HepG2 (cell line): Measurements from ENCODE around the gene DRAM1.

Experiments
- FOXA1 ChIP-seq, 2 experiments: fragments of 450-650 bp in 1 of 2; sonication (generic) in 1 of 2; formaldehyde crosslinking in 1 of 2; IDR thresholded peaks; 2 replicates each; pipeline versions ENCODE4 v1.4.0 to v1.6.1; 2016 to 2020; ENCODE audit warnings: missing genetic modification reagents in 1 of 2
- MEF2D ChIP-seq: sonication (generic); formaldehyde crosslinking; IDR thresholded peaks from 2 replicates; pipeline ENCODE4 v1.5.1; 2020; ENCODE audit warnings: mild to moderate bottlenecking, missing genetic modification reagents
- TF ChIP-seq, protein P1 (sequence below): sonication (generic); formaldehyde crosslinking; IDR thresholded peaks from 2 replicates; pipeline ENCODE4 v1.5.0; 2020; ENCODE audit warnings: missing genetic modification reagents, mild to moderate bottlenecking, borderline replicate concordance

DNA sequence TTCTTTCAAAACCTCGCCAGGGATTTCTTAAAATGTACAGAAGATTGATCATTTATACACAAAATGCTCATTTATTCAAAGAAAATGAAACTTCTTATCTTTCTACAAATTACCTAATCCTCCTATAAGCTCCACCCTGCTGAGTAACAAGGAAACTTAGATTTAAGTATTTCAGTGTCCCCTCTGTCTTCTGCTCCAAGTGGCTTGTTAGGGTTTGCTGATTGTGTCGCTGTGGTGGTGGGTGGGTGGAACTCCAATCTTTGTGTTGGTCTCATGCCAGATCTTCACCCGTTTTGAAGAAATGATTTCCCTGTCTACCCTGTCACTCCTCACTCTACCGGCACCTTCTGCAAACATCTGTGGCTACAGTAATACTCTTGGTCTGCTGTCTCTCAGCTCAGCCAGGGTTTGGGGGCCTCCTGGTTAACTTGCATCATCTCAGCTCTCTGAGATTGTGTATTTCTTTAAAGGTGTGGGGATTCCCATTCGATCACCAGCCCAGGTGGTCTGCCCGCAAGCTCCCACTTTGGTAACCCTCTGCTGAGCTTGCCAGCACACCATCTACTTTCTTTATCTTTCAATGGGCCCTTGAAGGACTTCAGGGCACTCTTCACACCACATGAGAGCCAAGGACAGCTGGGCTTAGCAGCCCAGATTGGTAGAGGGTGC, 73.8 kb downstream of the DRAM1 start:
- TF ChIP-seq MEF2D (CRISPR knock-in tag), result no peak
- TF ChIP-seq, protein P1, sequence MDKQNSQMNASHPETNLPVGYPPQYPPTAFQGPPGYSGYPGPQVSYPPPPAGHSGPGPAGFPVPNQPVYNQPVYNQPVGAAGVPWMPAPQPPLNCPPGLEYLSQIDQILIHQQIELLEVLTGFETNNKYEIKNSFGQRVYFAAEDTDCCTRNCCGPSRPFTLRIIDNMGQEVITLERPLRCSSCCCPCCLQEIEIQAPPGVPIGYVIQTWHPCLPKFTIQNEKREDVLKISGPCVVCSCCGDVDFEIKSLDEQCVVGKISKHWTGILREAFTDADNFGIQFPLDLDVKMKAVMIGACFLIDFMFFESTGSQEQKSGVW (CRISPR knock-in tag), result no peak
- no peak for TF ChIP-seq FOXA1 (IDR thresholded peaks at IDR 0.05)
- no peak for TF ChIP-seq FOXA1 (CRISPR knock-in tag; IDR thresholded peaks at IDR 0.05)
